Motor neuron (in vitro differentiated cells): ENCODE data around the gene LDHD. TPM values are rescaled to one million over a fixed set of nuclear protein-coding genes. Genes with fewer than 3 reads are reported as not detected.

Experiments
- total RNA-seq, 8 experiments: library from RNA; unstranded; fragments of 300-600 nt; gene quantifications; 2 replicates each; pipeline versions ENCODE4 v1.2.3 to v1.2.4, GENCODE V29; 2022

Gene LDHD
- total RNA-seq, 8 experiments from 2014 or later = 0.33 to 2.8 (median 1.0) TPM

Other genes starting within 250 kb of the LDHD start
- gene WDR59, start 131.7 kb downstream of the LDHD start, total RNA-seq = 10 to 100 TPM; 13.2 to 66.4 (median 22.4) TPM
- 10 to 100 TPM in 6 of 8 experiments, 1 to 10 TPM in 2; 7.7 to 20.2 (median 14.2) TPM for gene ZNRF1, start 117.8 kb downstream of the LDHD start, total RNA-seq
- 10 to 100 TPM in 6 of 8 experiments, 1 to 10 TPM in 2; 3.4 to 33.6 (median 22.6) TPM for gene ZFP1, start 31.7 kb upstream of the LDHD start, total RNA-seq
- under 1 TPM in 7 of 8 experiments, not detected in 1; 0.07 to 0.87 (median 0.29) TPM for gene CTRB2, start 90.4 kb upstream of the LDHD start, total RNA-seq
- gene CTRB1, start 102.2 kb upstream of the LDHD start, total RNA-seq = 1 to 10 TPM in 2 of 8 experiments, under 1 TPM in 6; 0.11 to 1.5 (median 0.41) TPM
- 10 to 100 TPM; 14.5 to 38.4 (median 22.2) TPM for gene BCAR1, start 134.8 kb upstream of the LDHD start, total RNA-seq